Measurements from ENCODE around the gene RAN. TPM values are rescaled to one million over a fixed set of nuclear protein-coding genes. Genes with fewer than 3 reads are reported as not detected.

RAN gene
- total RNA-seq, 1 donor from 2014 or later: 300 TPM

DNA sequence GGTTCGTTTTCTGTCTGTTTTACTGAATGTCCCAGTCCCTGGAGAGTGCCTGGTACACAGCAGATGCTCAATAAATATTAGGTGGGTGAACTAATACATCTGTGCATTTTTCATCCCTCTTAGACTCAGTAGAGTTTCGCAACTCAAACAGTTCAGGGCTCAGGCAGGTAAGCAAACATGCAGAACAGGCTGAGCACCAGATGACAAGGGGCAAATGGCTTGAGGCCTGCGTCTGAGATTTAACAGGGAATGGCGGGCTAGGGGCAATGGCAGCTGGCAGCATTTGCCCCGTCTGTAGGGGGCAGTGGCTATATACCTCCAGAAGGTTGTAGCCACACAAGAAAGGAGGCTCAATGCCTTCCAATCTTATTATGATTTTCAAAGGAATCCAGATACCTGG lies 8.6 kb upstream of the RAN start:
- H3K4me3 ChIP-seq: no peak overlapping the region
- no peak for DNase-seq
- H3K27me3 ChIP-seq (ENCODE audit: low read depth): no peaks in the 10 kb centered on the region

DNA sequence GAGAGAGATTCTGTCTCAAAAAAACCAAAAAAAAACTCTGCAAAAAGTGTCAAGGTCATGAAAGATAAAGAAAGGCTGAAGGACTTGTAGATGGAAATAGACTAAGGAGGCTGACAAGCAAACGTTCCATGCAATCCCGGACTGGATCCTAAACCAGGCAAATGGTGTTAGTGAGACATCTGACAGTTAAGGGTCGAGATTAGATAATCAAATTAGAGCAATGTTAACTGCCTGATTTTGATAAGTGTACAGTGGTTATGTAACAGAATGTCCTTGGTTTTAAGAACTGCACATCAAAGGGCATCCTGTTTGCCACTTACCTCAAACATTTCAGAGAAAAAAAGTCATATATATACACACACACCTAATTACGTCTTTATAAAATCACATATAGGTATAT lies 3.5 kb upstream of the RAN start:
- Histone ChIP-seq H3K27me3 (ENCODE audit: low read depth) (no peaks in the 10 kb centered on the region), H3K4me3 (no peak overlapping the region), H3K9me3 (no peaks in the 10 kb centered on the region), H3K4me1 (peaks cover 9% of the 10 kb centered on the region), H3K36me3 (peaks cover 5% of the 10 kb centered on the region), H3K27ac (no peak overlapping the region)
- intact Hi-C loops (cut with DNase I): no loop called here
- DNase-seq: no peak
- TF ChIP-seq, protein P1, sequence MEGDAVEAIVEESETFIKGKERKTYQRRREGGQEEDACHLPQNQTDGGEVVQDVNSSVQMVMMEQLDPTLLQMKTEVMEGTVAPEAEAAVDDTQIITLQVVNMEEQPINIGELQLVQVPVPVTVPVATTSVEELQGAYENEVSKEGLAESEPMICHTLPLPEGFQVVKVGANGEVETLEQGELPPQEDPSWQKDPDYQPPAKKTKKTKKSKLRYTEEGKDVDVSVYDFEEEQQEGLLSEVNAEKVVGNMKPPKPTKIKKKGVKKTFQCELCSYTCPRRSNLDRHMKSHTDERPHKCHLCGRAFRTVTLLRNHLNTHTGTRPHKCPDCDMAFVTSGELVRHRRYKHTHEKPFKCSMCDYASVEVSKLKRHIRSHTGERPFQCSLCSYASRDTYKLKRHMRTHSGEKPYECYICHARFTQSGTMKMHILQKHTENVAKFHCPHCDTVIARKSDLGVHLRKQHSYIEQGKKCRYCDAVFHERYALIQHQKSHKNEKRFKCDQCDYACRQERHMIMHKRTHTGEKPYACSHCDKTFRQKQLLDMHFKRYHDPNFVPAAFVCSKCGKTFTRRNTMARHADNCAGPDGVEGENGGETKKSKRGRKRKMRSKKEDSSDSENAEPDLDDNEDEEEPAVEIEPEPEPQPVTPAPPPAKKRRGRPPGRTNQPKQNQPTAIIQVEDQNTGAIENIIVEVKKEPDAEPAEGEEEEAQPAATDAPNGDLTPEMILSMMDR (IDR thresholded peaks at IDR 0.05): no peak
- no peak for ATAC-seq

More for the DNA sequence above, 8.6 kb upstream of the RAN start:
- Histone ChIP-seq H3K9me3 (no peaks in the 10 kb centered on the region), H3K27ac (no peak overlapping the region), H3K36me3 (no peaks in the 10 kb centered on the region), H3K4me1 (no peaks in the 10 kb centered on the region)
- intact Hi-C loops (cut with DNase I): no loop called here
- peak; percentile 66 to 87 for ATAC-seq
- TF ChIP-seq, protein P1 (IDR thresholded peaks at IDR 0.05): no peak

DNA sequence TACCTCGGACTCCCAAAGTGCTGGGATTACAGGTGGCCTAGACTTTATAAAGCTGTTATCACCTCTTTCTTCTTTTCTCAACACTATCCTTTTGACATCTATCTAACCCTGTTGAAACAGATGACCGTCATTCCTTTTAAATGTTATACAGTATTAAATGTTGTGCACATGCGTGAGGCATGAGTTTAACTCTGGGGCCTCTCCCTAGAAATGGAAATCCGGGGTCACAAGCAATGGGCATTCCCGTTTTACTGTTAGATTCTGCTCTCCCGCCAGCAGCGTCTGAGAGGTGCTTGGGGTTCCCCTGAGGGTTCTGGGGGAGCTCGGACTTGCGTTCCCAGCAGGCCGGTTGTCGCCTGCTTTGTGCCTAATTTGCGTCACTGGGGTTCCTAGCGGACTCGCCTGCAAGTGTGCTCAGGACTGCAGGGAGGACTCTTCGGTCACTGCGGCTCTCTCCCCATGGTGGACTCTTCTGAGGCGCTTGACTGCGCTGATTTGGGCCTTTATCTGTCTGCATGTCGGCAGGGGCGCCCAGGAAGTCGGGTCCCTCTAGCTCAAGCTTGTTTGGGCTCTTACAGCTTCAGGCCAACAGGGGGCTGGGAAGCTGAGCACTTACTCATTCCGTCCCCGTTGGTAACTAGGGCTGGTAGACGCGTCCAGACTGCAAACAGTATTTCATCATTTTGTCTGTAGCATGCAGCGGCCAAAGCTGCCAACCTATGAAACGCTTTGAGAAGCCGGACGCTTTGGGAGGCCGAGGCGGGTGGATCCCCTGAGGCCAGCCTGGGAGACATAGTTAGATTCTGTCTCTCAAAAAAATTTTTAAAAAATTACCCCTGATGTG lies 1.2 kb upstream of the RAN start:
- no peaks in the 10 kb centered on the region for H3K9me3 ChIP-seq
- intact Hi-C loops (cut with DNase I): no loop called here

DNA sequence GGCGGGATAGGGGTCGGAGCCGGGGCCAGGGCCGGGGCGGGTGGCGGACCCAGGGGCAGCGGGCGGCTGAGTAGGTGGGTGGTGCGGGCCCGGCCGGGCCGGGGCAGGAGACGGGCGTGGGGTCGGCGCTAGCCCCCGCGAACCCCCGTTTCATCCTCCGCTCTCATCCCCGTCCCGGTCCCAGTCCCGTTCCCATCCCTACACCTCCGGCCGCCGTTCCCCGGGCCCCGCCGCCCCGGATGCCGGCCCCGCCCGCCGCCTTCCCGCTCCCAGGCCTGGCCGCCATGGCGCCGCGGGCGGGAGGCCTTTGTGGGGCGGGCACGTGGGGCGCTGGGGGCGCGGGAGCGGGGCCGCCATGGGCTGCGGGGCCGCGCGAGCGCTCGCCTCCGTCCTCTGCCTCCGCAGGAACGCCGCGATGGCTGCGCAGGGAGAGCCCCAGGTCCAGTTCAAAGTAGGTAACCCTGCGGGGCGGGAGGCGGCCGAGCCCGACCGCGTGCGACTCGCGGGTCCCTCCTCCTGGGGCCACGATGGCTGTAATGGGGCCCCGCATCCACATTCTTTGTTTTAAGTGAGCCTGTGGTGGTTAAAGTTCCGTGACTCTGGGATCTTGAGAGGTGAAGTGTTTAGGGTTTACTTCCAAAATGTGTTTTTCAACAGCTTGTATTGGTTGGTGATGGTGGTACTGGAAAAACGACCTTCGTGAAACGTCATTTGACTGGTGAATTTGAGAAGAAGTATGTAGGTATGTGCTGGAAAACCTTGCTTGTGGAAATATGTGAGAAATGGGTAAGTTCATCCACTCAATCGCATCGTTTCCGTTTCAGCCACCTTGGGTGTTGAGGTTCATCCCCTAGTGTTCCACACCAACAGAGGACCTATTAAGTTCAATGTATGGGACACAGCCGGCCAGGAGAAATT lies 572 bp downstream of the RAN start:
- Histone ChIP-seq H3K27ac (peak overlapping the region; percentile 81), H3K9me3 (no peaks in the 10 kb centered on the region), H3K4me1 (peaks cover 21% of the 10 kb centered on the region), H3K4me3 (peak overlapping the region; percentile 90), H3K36me3 (peaks cover 46% of the 10 kb centered on the region), H3K27me3 (ENCODE audit: low read depth) (no peaks in the 10 kb centered on the region)
- intact Hi-C loops (cut with DNase I): no loop called here
- DNase-seq: peak; percentile 61
- peak; percentile 50 to 60 for ATAC-seq
- TF ChIP-seq, protein P1 (IDR thresholded peaks at IDR 0.05): no peak

More for the DNA sequence above, 1.2 kb upstream of the RAN start:
- no peaks in the 10 kb centered on the region for H3K27me3 ChIP-seq (ENCODE audit: low read depth)
- peak overlapping the region; percentile 83 for H3K27ac ChIP-seq
- TF ChIP-seq, protein P1 (IDR thresholded peaks at IDR 0.05): peak; percentile 51
- peaks cover 28% of the 10 kb centered on the region for H3K36me3 ChIP-seq
- ATAC-seq: peak; percentile 77 to 81
- peak; percentile 78 for DNase-seq
- H3K4me1 ChIP-seq: peaks cover 21% of the 10 kb centered on the region
- peak overlapping the region; percentile 67 for H3K4me3 ChIP-seq

DNA sequence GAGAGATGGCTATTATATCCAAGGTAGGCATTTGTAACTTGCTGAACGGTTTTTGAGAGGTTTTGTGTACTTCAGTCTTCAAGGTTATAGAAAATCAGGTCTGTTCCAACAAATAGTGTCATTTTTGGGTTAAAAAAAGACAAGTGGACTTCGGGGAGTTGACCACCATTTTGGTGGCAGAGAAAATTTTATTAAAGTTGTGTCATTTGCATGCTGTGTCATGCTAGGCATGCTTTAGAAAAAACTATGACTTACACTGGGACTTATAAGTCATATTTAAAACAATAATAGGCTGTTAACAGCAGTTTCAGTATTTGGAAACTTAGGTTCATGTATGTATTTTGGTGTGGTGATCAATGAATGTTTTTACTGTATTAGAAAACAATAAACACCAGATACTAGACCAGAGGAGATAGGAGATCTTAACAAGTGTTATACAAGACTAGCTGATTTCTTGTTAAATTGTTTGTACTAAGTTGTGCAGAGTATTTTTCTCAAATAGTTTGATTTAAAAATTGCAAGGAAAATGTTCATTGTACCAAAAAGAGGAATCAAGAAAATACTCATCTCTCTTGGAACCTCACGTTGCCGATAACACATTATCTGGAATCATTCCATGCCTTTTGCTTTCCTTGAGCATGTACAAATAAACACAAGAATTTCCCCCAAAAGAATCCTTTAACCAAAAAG lies 1.4 kb downstream of the RAN start:
- peaks cover 21% of the 10 kb centered on the region for H3K4me1 ChIP-seq
- peak overlapping the region; percentile 90 for H3K4me3 ChIP-seq
- TF ChIP-seq, protein P1 (IDR thresholded peaks at IDR 0.05): no peak
- DNase-seq: no peak
- intact Hi-C loops (cut with DNase I): no loop called here
- H3K27ac ChIP-seq: no peak overlapping the region
- H3K36me3 ChIP-seq: peaks cover 46% of the 10 kb centered on the region
- no peaks in the 10 kb centered on the region for H3K27me3 ChIP-seq (ENCODE audit: low read depth)
- ATAC-seq: no peak
- H3K9me3 ChIP-seq: no peaks in the 10 kb centered on the region

All from lower lobe of right lung (tissue), 2 donors.